ENCODE data around the gene LDAH.

Gene LDAH

GRCh38 chr2:20738772-20739171, 84.1 kb downstream of the LDAH start:
- TF ChIP-seq ZNF791 (tag by site-specific recombination; IDR thresholded peaks at IDR 0.05) (no peak), ZNF645 (tag by site-specific recombination; IDR thresholded peaks at IDR 0.05) (no peak), ZNF366 (tag by site-specific recombination; conservative IDR thresholded peaks at IDR 0.05) (no peak), ZXDB (tag by site-specific recombination; IDR thresholded peaks at IDR 0.05) (no peak), ZNF521 (tag by site-specific recombination; IDR thresholded peaks at IDR 0.05) (no peak), ZNF843 (tag by site-specific recombination; IDR thresholded peaks at IDR 0.05) (no peak), ZBTB49 (tag by site-specific recombination; IDR thresholded peaks at IDR 0.05; ENCODE audit: low read depth) (no peak), OVOL3 (tag by site-specific recombination; IDR thresholded peaks at IDR 0.05) (no peak), ZNF776 (tag by site-specific recombination; IDR thresholded peaks at IDR 0.05; ENCODE audit: borderline replicate concordance) (no peak), ZNF280C (tag by site-specific recombination; IDR thresholded peaks at IDR 0.05) (no peak), ZNF624 (tag by site-specific recombination; IDR thresholded peaks at IDR 0.05) (no peak), ZNF266 (tag by site-specific recombination; IDR thresholded peaks at IDR 0.05; ENCODE audit: low read depth) (no peak), ZSCAN23 (tag by site-specific recombination; IDR thresholded peaks at IDR 0.05) (no peak), ZIC2 (tag by site-specific recombination; IDR thresholded peaks at IDR 0.05) (no peak)
- TF ChIP-seq, protein P1, sequence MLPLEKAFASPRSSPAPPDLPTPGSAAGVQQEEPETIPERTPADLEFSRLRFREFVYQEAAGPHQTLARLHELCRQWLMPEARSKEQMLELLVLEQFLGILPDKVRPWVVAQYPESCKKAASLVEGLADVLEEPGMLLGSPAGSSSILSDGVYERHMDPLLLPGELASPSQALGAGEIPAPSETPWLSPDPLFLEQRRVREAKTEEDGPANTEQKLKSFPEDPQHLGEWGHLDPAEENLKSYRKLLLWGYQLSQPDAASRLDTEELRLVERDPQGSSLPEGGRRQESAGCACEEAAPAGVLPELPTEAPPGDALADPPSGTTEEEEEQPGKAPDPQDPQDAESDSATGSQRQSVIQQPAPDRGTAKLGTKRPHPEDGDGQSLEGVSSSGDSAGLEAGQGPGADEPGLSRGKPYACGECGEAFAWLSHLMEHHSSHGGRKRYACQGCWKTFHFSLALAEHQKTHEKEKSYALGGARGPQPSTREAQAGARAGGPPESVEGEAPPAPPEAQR (tag by site-specific recombination; IDR thresholded peaks at IDR 0.05), result no peak
- TF ChIP-seq, protein P2, sequence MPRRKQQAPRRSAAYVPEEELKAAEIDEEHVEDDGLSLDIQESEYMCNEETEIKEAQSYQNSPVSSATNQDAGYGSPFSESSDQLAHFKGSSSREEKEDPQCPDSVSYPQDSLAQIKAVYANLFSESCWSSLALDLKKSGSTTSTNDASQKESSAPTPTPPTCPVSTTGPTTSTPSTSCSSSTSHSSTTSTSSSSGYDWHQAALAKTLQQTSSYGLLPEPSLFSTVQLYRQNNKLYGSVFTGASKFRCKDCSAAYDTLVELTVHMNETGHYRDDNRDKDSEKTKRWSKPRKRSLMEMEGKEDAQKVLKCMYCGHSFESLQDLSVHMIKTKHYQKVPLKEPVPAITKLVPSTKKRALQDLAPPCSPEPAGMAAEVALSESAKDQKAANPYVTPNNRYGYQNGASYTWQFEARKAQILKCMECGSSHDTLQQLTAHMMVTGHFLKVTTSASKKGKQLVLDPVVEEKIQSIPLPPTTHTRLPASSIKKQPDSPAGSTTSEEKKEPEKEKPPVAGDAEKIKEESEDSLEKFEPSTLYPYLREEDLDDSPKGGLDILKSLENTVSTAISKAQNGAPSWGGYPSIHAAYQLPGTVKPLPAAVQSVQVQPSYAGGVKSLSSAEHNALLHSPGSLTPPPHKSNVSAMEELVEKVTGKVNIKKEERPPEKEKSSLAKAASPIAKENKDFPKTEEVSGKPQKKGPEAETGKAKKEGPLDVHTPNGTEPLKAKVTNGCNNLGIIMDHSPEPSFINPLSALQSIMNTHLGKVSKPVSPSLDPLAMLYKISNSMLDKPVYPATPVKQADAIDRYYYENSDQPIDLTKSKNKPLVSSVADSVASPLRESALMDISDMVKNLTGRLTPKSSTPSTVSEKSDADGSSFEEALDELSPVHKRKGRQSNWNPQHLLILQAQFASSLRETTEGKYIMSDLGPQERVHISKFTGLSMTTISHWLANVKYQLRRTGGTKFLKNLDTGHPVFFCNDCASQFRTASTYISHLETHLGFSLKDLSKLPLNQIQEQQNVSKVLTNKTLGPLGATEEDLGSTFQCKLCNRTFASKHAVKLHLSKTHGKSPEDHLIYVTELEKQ (tag by site-specific recombination; IDR thresholded peaks at IDR 0.05; ENCODE audit: borderline replicate concordance), result no peak
- no peak overlapping the region for H3K27ac ChIP-seq (ENCODE audit: extremely low read depth, low read depth, low read length)
- peaks cover 0 to 5% of the 10 kb centered on the region in 2 experiments; a peak in 1 of 3 replicates for H3K36me3 ChIP-seq (ENCODE audit: control insufficient read depth in 2 of 2, insufficient read depth in 1 of 2, low read length in 2 of 2)
- ChIA-PET CTCF (interaction anchor here (0.6 to 0.7 kb wide), 3 partner anchors 11 to 648 kb away, joined by 3 to 6 read pairs (median 3); no protein-coding TSS in a partner anchor), POLR2A (no interaction called here)
- H3K4me3 ChIP-seq (ENCODE audit: low read depth, low read length), result no peak overlapping the region
- no peaks in the 10 kb centered on the region for H3K9me3 ChIP-seq (ENCODE audit: control insufficient read depth, insufficient read depth, low read depth, low read length)
- H3K4me1 ChIP-seq (ENCODE audit: control insufficient read depth, insufficient read depth, low read length), result no peaks in the 10 kb centered on the region
